ENCODE measurements around the gene ENTR1.
A peak's percentile ranks its signal among the peaks of the same experiment; 100 is the strongest.

Gene ENTR1, protein sequence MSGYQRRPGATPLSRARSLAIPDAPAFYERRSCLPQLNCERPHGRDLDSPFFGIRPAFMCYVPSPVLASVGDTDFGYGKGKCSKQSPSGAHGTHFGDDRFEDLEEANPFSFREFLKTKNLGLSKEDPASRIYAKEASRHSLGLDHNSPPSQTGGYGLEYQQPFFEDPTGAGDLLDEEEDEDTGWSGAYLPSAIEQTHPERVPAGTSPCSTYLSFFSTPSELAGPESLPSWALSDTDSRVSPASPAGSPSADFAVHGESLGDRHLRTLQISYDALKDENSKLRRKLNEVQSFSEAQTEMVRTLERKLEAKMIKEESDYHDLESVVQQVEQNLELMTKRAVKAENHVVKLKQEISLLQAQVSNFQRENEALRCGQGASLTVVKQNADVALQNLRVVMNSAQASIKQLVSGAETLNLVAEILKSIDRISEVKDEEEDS
- total RNA-seq: 66.0 reads per million, percentile 74 among the genes with 10 or more reads in this experiment

DNA sequence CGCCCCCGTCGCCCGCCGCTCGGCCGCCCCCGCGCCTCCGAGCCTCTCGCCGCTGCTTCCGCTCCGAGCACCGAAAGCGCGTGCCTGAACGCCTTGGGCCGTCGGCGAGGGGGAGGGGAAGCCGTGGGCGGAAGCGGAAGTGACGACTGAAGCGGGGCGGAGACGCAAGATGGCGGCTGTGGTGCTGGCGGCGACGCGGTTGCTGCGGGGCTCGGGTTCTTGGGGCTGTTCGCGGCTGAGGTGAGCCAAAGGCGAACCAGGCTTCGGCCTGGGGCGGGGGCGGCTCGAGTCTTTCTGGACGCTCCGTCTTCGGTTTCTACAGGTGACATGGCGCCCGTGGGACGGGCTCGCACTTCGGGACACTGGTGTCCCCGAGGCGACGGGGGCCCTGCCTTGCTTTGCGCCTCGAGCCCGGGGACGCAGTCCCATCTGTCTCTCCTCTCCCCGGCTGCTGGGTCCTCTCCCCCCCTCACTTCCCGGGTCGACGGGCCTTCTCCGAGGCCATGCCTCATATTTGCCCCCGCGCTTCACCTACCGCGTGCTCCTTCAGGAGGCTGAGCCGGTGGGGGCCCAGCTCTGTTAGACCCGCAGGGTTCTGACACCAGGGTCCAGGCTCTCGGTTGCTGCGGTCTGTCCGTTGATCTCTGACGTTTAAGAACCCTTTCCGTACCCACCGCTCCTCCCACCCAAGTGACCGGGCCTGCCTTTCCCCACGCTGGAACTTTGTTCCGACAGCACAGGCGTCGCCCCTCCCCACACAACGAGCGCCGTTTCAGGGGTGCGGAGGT, at the start of gene ENTR1, which contains the start of gene PMPCA:
ENTR1 (minus strand) TSS at position 115 of the 788 bp plus-strand sequence. CDS start 217 bp downstream, outside the sequence.
PMPCA (plus strand) TSS at position 159 of the 788 bp plus-strand sequence; CDS start at position 170, 11 bp downstream.
- peak; percentile 95 for DNase-seq

DNA sequence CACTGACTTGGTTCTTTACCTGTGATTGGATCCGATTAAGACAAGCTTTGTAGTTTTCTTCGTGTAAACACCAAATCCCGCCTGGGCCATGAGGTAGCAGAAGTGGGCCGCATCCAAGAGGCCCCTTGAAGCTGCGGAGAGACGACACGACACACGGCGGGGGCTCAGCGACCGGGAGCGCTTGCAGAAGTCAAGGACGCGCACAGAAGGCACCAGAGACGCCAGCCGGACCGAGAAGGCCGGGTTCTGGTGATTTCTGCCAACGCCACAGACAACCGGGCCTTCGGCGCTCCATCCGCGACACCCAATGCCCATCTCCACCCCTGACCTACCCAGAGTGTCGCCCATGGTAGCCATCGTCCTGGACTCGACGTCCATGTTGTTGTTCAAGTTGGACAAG, 49.0 kb upstream of the ENTR1 start:
- DNase-seq: no peak

DNA sequence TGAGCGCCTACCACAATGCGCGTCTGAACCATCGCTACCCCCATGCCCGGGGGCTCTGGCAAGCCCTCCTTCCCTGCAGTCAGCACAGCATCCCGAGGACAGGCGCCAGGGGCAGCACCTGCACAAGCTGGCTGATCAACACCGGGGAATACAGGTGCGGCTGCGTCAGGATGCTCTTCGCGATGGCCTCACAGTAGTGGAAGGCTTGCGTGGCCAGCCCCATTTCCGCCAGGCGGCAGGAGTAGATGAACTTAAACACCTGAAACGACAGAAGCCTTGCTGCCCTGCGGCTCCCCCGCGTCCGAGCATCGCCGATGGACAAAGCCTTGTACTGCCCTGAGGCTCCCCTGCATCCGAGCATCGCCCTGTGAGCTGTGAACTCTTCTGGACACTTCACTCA, 46.9 kb upstream of the ENTR1 start:
- no peak for DNase-seq

DNA sequence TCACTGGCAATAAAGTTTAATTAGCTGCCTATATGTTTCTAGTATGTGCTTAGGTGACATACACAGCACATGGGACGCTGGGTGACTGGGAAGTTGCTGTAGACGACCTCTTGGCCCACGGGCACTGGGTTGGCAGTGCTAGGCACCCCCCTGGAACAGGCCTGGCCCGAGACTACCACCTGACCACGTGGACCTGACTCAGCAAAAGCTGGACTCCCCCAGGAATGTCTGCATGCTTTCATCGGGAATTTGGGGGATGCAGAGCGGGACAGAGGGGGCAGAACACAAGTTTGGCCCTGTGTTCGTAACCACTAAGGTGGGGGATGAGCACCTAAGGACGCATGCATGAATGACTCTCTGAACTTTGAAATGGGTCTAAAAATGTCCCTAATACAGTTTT, 45.8 kb upstream of the ENTR1 start:
- DNase-seq: no peak

DNA sequence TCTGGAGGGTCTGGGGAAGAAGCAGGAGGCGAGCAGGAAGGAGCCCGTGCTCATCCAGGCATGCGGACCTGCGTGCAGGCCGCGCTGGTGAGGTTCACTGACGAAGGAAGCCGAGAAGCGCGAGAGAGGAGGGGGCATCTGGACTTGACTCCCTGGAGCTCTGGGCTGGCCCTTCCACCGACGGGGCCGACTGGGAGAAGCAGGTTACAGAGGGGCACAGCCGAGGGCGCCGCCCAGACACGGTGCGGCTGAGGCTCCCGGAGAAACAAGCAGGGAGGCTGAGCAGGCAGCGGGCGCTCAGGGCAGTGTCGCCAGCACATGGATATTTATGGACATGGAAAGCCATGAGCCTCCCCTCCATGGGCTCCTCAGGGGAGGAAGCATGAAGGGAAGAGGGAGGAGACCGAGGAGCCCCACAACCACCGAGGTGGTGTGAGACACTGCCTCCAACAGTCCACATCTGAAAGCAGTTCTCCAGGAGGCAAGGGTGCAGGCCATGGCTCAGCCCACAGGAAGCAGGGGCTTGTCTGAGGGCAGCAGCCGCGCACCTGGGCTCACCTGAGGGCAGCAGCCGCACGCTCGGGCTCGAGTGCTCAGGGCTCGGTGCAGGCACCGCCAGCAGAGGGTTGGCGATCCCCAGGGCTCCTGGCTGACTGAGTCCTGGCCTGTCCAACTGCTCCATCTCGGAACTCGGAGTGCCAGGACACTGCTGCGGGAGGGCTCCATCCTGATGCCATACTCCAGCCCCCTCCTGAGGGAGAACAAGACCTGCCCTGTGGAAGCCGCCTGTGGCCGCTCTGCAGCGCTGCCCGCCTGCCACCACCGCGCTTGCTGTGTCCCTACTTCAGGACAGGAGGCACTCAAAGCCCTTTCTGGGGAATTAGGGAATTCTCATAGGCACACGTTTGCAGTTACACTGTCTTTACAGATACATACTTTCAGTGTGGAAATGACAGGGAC, 44.9 kb upstream of the ENTR1 start:
- DNase-seq: no peak

DNA sequence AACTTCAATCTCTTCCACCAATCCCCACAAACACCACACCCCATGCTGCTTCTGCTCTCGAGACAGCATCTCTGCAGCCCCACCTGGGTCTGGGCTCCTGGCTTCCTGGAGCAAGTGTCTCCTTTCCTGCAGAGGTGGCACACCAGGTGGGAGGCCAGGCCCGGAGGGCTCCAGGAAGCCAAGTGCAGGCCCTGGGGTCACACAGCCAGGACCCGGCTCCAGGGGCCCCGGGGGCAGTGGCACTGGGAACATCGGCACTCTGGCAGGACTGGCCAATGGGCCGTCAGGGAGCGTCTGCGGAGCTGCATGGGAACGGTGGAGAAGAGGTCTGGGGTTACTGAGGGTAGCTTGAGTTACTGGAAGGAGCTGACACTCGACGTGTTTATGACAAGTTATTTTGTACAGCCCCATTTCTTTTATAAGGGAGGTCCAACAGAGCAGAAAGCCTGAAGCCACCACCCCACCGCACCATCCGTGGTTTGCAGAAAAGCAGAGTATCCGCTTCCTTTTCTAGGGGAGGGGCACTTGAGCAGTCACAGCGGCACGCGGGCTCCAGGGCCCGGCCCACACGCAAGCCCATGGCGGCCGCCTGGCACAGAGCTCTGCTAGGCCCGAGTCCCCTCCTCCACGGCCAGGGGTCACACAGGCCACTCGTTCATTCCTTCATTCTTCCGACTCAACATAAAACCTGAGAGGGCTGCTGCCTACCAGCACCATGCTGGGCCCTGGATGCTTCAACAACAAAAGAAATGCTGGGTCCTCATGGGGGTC, 43.8 kb upstream of the ENTR1 start:
- DNase-seq: no peak

DNA sequence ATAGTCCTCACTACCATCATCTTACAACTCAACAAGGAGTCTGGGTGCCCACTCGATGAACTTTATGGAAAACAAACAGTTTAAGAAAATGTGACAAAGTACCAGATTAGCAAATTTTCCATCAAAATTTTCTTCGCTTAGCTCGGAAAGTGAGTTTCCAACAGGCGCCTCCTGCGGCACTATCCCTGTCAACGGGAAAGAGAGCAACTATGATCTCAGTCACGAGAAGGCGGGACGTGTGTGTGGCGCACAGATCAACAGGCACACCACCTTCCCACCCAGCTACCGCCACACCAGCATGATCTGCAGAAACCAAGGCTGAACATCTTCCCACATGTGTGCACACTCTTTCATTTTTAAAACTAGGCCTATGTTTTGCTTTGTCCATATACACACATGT, 42.9 kb upstream of the ENTR1 start:
- DNase-seq: no peak

DNA sequence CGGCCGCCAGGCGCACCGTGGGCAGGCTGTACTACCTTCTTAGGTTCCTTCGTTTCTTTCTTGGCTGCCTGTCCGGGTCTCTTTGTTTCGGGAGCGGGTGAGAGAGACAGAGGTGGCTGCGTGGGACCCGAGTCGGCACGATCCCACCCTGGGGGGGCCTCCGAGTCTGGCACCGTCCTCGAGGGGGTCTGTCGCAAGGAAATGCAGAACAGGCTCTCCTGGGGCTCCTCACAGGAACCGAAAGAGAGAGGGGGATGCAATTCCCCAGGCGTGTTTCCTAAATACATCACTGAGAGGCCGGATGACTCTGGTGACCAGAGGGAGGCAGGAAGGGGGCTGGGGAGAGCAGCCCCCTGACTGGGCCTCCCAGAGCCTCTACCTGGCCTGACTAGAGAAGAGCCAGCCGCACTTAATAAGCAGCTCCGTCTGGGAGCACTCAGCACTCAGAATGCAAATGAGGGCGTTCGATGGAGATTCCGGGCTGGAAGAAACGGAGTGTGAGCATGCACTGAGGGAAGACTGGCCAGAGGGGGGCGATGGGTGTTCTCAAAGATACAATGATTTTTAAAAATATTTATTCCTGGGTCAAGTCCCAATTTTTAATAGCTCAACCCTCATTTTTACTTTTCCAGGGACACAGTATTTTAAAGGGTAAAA, 40.9 kb upstream of the ENTR1 start:
- DNase-seq: no peak

DNA sequence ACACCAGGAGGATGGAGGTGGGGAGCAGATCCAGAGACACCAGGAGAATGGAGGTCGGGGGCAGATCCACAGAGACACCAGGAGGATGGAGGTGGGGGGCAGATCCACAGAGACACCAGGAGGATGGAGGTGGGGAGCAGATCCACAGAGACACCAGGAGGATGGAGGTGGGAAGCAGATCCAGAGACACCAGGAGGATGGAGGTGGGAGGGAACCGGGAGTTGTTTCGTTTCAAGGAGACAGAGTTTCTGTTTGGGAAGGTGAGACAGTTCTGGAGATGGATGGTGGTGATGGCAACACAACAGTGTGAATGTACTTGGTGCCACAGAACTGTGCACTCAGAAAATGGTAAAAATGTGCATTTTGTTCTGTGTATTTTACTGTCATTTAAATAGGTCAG, 38.2 kb upstream of the ENTR1 start:
- no peak for DNase-seq

DNA sequence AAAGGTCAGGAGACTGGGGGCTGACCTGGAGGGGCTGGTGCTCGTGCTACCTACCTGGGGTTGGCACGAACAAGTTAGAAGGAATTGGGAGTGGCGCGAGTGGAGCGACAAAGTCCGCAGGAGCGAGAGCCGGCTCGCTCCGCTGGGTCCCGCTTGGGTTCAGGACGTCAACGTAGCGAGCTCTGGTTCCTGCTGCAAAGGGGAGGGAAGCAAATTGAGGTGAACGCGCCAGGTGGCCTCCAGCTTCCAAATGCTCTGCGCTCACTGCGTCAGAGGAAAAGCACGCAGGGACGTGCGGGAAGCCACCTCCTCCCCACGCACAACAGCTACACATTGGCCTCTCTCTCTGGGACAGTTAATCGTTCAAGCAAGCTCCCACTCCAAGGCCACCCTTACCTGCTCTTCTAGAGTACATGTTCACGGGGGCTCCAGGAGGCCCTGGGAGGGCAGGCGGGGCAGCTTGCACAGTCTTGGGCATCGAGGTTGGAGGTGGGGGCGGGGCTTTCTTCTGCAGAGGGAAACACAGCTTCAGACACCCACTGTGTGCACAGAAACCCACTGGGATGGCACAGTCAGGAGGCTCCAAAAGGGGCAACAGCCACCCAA, 36.9 kb upstream of the ENTR1 start:
- DNase-seq: no peak

DNA sequence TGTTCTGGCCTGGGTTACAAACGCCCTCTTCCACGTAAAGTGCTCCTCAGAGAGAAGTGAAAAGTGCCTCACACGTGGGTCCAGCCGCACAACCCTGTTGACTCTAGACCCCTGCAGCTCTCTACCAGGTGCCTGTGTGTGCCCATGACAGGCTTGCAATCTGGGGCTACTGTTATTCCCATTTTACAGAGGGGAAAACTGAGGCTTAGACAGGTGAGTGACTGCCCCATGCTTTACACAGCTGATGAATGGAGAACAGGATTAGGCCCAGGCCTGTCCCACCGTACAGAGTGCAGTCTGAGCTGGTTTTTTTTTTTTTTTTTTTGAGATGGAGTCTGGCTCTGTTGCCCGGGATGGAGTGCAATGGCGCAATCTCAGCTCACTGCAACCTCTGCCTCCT, 35.4 kb upstream of the ENTR1 start:
- DNase-seq: no peak

DNA sequence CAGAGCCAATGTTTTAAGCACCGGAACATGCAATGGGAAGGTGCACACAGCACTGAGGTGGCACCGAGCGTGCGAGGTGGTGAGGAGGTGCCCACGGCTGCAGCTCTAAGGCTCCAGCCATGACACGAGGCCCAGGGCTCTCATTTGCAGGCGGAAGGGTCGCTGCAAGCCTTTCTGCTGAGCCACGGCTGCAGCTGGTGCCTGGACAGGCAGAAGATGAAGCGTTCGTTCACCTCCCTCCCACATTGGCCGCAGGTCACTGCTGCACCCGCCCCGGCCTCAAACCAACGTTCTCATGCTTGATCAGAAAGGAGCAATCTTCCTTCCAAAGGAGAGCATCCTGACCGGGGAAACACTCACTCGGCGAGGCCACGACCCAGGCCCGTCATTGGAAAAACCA, 33.7 kb upstream of the ENTR1 start:
- no peak for DNase-seq

DNA sequence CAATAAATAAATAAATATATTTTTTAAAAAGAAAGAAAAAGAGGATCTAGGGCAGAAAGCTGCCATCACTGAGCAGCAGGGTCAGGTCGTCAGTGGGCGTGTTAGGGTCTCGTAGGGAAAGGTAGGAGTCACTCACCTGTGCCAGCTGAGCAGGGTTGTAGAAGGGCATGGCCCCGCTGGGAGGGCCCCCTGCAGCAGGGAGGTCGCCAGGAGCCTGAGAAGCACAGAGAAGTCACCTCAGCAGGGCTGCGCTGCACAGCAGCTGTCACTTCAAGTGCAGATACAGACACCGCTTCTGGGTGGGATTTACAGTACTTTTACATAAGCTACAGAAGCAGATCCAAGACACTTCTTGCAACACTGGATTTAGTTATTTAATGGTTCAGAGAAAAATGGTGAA, 33.3 kb upstream of the ENTR1 start:
- DNase-seq: no peak

DNA sequence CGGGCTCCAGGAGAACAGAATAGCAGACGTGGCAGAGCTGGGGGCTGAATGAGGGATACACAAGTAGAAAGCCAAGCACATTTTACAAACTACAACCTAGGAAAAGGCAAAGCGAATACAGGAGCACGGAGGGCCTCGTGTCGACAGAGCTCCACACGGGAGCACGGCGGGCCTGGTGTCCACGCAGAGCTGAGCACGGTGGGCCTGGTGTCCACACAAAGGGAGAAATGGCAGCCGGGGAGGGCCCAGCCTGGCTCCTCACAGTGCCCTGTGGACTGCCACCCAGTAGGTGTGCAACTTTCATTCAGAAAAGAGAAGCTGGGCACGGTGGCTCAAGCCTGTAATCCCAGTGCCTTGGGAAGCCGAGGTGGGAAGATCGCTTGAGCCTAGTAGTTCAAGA, 32.7 kb upstream of the ENTR1 start:
- no peak for DNase-seq

DNA sequence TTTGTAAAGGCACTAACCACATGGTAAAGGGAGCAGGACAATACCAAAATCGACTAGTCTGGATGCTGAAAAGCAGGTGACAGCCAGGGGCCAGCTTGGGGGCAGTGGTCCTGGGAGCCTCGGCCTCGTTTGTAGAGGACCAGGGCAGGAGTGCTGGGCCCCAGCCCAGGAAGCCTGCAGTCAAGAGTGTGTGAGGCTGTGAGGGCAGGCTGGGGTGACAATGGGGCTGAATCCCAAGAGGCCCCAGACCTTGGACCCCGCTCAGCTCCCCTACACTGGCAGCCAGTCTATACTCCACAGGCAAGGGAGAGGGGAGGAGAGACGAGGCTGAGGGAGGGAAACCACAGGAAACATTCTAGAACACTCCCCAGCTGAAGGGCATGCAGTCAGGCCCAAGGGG, 31.9 kb upstream of the ENTR1 start:
- no peak for DNase-seq

DNA sequence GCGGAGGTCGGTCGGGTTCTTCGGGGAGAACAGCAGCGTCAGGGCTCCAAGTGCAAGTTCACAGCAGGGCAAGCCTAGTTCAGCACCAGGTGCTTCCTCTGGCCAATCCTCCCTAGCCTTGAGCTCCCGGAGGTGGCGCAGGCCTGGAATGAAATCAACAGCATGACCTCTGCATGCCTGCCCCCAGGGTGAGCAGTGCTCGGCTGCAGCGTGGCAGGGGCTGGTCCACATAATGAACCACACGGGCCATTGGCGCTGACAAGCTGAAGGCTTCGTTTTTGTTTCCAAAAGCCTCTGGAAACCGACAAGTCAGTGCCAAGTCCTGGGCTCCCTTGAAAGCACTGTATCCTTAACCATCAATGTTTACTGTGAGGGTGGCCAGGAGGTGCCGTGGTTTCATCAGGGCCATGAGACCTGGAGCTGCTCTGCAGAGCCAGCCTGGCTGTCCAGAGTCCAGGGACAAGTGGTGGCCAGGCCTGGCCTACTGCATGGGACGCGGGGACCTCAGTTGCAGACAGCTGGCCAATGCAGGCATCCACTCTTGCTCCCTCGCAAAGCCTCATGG, 31.3 kb upstream of the ENTR1 start:
- no peak for DNase-seq

DNA sequence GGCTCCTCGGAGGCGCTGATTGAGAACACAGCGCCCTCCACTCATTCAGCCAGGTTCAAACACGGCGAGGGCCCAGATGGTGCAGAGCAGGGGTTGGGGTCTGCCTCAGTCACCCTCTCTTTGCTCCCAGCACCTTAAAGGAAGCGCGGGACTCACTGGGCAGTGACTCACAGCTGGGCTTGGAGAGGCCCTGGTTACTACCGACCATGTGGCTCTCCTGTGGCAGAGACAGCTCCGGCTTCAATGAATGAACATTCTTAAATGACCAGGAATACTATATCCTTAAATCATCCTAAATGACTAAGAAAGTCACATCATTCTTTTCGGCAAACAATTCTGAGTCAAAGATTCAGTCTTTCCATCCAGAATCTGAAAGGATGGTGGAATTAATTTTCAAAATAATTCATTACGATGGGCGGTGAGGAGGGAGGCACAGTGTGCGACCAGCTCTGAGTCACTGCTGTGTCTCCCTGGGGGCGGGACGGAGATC, 30.8 kb upstream of the ENTR1 start:
- DNase-seq: no peak

DNA sequence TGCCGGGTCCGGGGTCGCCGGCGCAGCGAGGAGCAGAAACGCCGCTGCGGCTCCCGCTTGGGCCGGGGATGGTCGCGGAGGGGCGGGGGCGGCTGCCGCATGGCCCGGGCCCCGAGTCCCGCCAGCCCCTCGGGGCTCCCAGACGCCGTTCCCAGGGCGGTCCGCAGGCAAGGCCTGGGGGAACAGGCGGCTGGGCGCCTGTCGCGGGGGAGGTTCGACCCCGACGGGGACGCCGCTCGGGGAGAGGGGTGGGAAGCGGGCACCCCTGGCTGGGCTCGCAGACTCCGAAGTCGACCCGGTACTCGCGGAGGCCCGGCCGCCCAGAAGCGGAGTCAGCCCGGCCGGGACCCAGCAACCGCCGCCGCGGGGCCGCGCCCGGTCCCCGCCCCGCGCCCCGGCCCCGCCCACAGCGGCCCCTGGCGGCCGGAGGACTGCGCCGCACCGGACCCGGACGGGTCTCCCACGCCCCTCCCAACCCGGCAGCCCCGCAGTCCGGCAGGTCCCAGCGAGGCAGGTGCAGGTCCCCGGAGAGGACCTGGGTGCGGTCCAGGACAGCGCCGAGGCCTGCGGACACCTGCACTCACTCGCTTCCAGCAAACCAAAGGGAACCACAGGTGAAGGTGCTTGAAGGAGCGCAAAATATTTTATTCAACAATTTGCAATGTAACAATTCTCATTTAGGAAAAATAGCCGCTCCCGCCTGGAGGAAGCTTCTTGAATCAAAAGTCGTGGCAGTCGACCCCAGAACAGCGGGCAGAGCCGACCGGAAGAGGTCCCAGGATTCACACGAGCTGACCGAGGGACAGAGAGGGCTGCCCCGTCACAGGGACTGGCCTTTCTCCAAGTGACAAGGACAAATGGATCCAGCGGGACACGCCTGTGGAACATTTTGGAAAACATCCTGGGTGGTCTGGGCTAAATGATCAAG, 29.3 kb upstream of the ENTR1 start, which contains the start of gene INPP5E:
INPP5E (minus strand) TSS at position 365 of the 928 bp plus-strand sequence. CDS start 426 bp downstream, outside the sequence.
- DNase-seq: peak; percentile 82

Measured in effector CD4-positive, alpha-beta T cell (primary cell).